Activated CD4-positive, alpha-beta T cell treated with anti-CD3 and anti-CD28 coated beads, Interleukin-2, amount 50 U/mL, for 4 hours (primary cell): ENCODE measurements around the gene SYNE3.

Experiments
- DNase-seq, 2 experiments: peaks; one replicate each; pipeline ENCODE4 v3.0.0-alpha.2; 2020

SYNE3 gene

GRCh38 chr14:95516554-95517181 lies at the start of gene SYNE3:
SYNE3 (minus strand) TSS chr14:95516650; CDS start chr14:95475821, 40,829 bp downstream.
- no peak for DNase-seq

GRCh38 chr14:95564060-95564459 lies 47.6 kb upstream of the SYNE3 start:
- DNase-seq, result no peak

DNA sequence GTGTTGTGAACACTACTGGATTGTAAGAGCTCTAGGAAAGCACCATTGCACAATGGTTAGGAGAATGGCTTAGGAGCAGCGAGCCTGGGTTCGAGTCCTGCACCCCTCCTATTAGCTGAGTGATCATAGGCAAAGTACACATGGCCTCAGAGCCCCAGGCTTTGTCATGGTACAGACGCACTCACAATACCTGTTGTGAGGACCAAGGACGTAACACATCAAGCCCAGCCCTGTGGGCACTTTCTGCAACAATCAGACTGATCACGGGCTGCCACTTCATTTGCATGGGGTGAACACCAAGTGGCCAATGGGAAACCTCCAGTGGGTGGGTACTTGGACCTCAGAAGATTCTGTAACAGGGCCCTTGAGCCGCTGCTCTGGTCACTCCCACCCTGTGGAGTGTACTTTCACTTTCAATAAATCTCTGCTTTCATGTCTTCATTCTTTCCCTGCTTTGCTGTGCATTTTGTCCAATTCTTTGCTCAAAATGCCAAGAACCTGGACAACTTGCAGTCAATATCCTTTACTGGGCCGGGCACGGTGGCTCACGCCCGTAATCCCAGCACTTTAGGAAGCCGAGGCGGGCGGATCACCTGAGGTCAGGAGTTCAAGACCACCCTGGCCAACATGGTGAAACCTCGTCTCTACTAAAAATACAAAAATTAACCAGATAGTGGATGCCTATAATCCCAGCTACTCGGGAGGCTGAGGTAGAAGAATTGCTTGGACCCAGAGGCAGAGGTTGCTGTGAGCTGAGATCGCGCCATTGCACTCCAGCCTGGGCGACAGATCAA lies 46.6 kb upstream of the SYNE3 start:
- no peak for DNase-seq

DNA sequence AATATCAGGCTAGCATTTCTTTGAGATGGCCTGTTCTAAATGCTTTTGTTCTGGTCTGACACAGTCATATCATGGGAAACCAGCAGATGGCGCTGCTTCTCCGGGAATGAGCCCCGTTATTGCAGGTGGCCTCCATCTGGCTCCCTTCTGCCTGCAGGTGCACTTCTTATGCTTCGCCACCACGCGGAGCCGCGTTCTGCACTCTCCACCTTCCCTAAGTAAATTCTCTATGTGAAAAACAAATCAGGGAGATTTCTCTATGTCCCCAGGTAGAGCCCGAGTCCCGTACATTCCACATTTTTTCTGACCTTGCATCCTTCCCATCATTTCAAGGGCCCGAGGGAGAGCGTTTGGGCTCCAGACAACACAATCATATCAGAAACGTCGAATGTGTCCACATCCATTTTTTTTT lies 44.6 kb upstream of the SYNE3 start:
- DNase-seq, result peak; percentile 77 to 80

- DNase-seq, result no peak
Observed at GRCh38 chr14:95559203-95559602, 42.8 kb upstream of the SYNE3 start.

DNA sequence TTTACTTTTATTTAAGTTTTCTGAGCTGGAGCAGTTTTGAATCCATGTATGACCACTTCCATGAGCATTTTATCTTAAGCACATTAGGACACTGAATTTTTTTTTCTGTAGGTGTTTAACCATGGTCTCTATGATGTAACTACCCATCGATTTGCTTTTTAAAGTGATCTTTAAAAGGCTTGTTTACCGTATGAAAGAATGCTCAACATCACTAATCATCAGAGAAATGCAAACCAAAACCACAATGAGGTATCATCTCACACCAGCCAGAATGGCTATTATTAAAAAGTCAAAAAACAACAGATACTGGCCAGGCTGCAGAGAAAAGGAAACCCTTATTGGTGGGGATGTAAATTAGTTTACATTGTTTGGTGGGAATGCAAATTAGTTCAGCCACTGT lies 41.4 kb upstream of the SYNE3 start:
- DNase-seq, result no peak

DNA sequence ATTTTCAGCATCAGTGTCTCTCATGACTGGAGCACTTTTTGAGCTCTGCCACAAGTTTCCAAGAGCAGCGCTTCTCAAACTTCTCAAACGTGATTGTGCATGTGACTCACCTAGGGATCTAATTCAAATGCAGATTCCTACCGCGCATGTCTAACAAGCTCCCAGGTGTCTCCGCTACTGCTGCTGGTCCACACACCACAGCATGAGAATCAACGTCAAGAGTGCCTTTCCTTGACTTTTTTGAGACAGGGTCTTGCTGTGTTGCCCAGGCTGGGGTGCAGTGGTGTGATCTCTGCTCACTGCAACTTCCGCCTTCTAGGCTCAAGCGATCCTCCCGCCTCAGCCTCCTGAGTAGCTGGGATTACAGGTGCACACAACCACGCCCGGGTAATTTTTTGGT lies 40.8 kb upstream of the SYNE3 start:
- DNase-seq, result no peak

DNA sequence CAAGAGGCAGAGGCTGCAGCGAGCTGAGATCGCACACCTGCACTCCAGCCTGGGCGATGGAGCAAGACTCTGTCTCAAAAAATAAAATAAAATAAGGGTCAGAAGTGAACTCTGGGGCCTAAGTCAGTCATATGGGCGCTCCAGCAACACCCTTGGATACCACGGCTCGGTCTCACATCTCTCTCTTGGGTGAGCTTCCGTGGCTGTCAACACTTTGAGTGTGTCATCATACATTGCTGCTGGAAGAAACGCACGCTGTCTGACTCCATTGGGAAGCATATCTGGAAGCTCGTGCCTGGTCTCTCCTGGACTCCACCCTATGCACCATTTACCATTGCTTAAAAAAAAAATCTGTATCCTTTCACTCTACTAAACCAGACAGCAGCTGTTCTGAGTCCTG lies 38.6 kb upstream of the SYNE3 start:
- DNase-seq, result no peak

GRCh38 chr14:95553141-95553540 lies 36.7 kb upstream of the SYNE3 start:
- DNase-seq, result no peak

DNA sequence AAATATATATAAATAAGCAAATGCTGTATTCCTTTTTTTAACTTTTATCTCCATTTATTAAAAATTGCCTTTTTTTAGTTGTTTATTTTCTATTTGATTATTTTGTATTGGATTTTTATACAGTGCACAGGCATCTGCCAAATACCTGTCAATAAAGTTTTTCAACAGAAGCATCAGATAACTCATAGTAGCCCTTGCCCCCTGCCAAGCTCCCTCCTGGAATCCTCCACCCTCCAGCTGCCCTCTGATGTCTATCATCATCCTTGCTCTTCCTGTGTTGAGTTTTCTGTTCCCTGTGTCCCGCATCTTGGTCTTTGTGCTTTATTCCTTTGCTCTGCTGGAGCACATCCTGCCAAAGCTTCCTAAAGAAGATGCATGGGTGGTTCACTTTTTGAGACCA lies 35.0 kb upstream of the SYNE3 start:
- DNase-seq, result no peak

DNA sequence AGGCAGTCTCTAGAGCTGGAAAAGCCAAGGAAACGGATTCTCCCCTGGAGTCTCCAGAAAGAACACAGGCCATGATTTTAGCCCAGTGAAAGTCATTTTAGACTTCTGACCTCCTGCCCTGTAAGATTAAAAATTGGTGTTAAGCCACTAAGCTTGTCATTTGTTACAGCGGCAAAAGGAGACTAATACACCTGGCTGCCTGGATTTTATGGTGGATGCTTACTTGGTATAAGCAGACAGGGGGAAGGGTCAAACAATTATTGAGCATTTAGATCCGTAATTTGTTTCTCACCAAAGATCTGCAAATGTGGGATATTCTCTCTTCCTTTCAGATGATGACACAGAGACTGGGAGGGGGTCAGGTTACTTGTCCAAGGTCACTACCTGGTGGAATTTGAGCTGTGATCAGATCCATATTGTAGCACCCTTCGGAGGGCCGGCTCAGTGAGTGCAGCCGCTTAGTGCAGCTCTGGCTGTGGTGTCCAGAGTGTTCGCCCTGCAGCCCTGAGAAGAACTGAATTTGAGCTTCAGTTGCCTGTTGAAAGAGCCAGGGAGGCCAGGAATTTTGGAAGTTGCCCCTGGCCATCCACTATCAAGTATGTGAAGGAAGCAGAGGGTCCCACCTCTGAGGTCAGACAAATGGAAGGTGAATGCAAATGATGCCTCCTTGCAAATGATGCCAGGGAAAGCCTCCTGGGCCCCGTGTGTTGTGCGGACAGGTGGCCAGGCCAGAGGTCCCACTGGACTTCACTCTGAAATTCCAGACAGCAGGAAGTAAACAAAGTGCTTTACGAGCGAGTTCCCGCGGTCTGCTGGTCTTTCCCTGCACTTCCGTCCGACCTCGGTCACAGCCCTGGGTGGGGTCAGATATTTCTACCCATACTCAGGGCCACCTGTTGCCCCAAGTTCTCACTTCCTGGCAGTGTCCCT lies 33.5 kb upstream of the SYNE3 start:
- DNase-seq, result no peak

- no peak for DNase-seq
Observed at GRCh38 chr14:95548328-95548929, 32.0 kb upstream of the SYNE3 start.

GRCh38 chr14:95547626-95548327 lies 31.3 kb upstream of the SYNE3 start:
- no peak for DNase-seq

DNA sequence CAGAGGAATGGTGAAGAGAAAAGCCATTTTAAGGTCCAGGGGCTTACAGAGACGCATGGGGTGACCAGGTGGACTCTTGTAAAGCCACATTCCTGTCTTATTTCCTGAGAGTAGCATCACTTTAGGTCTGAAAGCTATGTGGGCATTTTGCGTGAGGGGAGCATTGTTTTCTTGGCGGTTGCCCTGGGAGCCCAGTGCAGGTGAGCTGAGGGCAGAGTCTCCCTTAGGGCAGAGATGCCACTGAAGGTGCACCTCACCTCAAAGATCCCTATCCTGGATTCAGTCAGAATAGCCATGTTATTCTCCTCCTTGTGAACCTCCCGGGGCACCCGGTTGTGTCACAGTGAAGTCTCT lies 30.8 kb upstream of the SYNE3 start:
- no peak for DNase-seq

DNA sequence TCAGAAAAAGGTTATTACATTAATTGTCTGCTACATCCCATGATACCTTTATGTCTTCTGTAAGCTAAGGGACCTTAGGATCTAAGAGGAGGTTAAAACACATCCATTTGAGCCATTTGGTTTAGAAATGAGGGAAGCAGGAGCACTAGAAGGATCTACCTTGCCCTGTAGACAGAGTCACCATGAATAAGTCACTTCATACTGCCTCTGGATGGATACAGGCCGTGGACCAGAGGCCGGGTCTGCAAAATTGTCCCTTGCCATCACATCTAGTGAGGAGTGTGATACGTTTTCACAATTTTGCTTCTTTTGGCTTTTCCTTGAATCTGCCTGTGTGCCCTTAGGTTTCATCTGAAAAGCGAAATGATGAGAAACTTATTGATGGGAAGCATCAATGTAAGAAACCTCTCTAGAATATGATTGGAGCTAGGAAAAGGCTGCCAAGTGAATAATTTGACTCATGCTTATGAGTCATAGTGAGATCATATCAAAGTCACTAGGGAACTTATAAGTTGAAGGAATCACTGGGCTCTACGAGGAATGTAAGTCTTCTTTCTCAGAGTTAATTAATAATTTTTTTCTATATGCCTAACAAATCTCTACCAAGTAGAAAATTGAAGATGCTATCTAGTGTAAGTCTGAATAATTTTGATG lies 29.2 kb upstream of the SYNE3 start:
- DNase-seq, result no peak

GRCh38 chr14:95544588-95544987 lies 28.1 kb upstream of the SYNE3 start:
- no peak for DNase-seq

DNA sequence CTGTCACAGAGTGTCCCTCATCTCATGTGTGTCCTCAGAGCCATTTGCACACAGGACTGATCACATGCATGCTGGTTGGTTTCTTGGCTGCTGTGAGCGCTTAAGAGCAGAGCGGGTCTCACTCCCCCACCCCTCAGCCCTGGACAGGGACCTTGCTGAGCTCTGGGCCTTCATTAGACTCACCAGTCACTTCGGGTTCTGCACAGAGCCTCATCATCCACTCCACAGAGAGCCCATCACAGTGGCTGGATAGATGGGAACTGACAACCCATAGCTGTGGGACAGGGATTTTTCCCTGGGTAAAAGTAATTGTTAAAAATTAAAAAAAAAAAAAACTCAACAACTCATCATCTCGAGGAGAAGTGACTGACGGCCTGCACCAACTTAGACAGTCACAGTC lies 26.6 kb upstream of the SYNE3 start:
- no peak for DNase-seq

- DNase-seq, result no peak
Observed at GRCh38 chr14:95541932-95542930, 25.8 kb upstream of the SYNE3 start.

GRCh38 chr14:95541346-95541745 lies 24.9 kb upstream of the SYNE3 start:
- no peak for DNase-seq

- DNase-seq, result no peak
Observed at GRCh38 chr14:95540236-95540855, 23.9 kb upstream of the SYNE3 start.
